Putamen (tissue), 1 donor: Measurements from ENCODE around the gene PFDN4.

ENCODE experiments used
- DNase-seq: peaks from one replicate; pipeline ENCODE4 v3.0.0-alpha.2; 2016; ENCODE audit warnings: low spot score

PFDN4 gene

GRCh38 chr20:54173653-54174456, 34.0 kb upstream of the PFDN4 start, which contains the start of gene CYP24A1:
Gene CYP24A1, minus strand, starts transcription at chr20:54173986. Its CDS starts 407 bp downstream, at chr20:54173579.
- DNase-seq, result no peak

- no peak for DNase-seq
Measured at GRCh38 chr20:54174457-54175175, 33.3 kb upstream of the PFDN4 start.

- DNase-seq, result no peak
Measured at GRCh38 chr20:54176610-54177009, 31.3 kb upstream of the PFDN4 start.

DNA sequence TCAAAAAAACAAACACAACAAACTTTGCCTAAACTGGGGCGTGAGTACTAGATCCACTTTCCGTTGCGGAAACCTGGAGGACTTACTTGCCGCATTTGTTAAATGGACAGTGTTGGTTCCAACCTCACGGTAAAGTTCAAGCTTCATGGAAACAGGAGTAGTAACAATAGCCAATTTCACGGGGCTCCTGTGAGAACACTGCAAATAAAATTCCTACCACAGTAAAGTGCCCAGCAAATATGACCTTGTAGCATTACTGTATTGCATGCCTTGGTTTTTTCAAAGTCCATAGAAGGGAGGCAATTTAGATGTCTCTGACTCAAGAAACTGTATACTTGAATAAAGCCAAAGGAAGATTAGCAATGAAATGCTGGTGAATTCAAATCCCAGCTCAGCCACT, 30.5 kb upstream of the PFDN4 start:
- DNase-seq, result no peak

- DNase-seq, result no peak
Measured at GRCh38 chr20:54178256-54178655, 29.6 kb upstream of the PFDN4 start.

GRCh38 chr20:54179946-54180345, 27.9 kb upstream of the PFDN4 start:
- no peak for DNase-seq

- DNase-seq, result no peak
Measured at GRCh38 chr20:54180931-54181330, 27.0 kb upstream of the PFDN4 start.

GRCh38 chr20:54184071-54184470, 23.8 kb upstream of the PFDN4 start:
- DNase-seq, result no peak

GRCh38 chr20:54184904-54185626, 22.8 kb upstream of the PFDN4 start:
- DNase-seq, result no peak

DNA sequence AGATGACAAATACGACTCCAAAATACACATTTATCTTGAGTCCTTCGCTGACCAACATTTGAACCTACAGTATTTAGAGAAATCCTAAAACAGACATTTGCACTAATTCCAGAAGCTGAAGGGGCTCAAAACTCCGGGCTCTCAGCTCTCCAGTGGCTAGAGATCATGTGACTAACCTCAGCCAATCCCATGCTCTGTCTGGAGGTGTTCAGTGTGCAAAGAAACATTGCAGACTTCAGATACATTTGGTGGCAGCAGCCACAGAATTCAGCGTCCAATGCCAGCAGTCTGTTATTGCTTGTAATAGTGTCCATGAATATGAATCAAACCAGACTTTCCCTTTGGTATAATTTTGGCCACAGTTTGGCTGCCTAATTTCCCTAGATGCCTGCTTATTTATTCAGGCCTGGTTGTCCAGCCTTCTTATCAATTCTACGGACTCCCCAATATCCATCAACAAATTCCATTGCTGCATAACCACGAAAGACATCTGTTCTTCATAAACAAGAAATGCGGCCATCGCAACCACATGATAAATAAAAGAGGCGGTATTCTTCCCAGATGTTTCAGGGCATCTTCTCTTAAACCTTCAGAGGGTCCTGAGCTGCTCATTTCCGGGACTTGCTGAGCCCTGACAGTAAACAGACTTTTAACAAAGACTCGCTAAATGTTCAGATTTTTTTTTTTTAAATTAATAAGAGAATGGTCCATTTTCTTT, 19.6 kb upstream of the PFDN4 start:
- DNase-seq, result no peak

DNA sequence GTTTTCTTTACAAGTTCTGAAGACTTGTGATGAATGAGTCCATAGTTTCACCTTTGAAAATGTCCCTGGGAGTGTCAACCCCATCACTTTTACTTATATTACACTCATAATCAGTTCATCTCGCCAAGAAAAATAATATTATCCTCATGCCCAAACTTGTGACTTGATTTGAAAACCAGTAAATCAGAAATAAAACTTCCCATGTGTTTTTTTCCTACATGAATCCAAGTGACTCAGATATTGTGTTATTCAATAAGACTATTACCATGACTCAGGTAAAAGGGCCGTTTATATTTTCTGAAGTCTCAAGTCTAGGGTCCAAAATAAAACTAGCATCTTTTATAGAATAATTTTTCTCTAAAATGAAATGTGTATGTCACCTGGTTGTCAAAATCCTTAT, 18.3 kb upstream of the PFDN4 start:
- no peak for DNase-seq

GRCh38 chr20:54190217-54190616, 17.7 kb upstream of the PFDN4 start:
- no peak for DNase-seq

DNA sequence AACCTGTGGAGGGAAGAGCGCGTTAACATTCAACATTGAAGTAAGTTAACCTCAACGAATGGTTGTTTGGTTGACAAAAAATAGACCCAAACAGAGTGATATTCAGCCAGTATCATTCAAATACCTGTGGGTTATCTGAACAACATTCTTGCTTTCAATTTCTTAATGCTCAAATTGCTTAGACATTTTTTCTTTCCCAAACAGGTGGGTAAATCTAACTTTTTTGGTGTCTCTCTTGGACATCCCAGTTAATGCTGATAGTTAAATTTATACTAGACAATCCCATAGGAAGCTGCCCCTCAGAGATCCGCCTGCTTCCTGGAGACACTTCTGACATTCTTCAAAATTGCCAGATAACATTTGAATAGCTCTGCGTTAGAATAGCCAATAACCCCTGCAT, 14.1 kb upstream of the PFDN4 start:
- no peak for DNase-seq

GRCh38 chr20:54194724-54195438, 13.0 kb upstream of the PFDN4 start:
- DNase-seq, result no peak

DNA sequence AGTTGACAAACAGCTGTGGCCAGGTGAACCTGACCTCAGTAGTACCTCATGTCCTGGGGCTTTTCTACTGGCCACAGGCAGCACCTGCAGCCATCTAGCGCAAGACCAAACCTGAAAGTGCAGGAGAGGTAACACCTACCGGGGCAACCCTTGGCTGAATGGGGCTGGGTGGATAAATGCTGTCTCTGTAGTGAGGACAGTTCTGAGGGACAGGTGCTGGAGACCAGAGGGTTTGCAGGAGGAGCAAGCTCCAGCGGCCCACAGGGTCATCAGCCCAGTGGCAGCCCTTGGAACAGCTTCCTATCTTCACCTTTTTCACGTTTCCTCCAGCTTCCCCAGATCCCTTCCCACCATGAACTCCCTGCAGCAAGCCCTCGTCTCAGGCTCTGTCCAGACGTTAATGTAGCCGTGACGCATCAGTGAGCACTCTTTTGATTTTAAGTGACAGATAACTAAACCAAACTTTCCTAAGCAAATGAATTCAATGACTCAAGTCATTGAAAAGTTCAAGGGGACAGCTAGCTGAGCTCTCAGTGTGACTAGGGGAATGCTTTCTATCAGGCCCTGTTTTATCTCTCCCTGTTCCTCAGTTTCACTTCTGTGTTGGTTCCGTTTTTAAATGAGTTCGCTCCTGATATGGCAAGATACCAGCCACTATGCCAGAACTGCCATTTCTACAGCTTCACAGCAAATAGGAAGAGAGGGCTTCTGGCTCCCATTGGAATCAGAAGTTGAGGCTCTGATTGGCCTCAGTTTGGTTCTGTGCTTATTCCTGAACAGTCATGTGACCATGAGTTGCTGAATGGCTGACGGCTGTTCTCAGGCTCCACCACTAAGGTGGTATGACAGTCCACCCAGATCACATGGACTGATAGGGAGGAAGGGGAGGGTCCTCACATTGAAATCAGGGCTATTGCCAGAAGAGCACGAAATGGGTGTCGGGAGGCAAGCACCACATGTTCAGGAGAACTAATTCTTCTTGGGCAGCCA, 12.1 kb upstream of the PFDN4 start:
- no peak for DNase-seq

GRCh38 chr20:54197621-54198604, 10.0 kb upstream of the PFDN4 start:
- no peak for DNase-seq

DNA sequence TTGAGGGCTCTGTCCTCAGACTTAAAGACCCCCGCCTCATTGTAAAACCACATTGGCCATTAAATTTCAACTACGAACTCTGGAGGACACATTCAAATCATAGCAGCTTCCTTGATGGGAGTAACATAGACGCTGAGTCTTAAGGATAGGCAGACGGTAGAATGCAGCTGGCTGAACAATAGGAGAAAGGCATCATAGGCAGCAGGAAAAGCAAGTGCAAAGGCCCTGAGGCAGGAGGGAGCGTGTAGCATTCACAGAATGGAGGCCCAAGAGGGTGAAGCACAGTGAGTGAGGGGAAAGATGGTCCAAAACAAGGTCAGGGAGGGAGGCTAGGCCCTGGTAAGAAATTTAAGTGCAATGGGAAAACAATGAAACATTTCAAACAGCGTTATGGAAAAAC, 8.6 kb upstream of the PFDN4 start:
- no peak for DNase-seq

- DNase-seq, result peak; percentile 64
Measured at GRCh38 chr20:54199721-54200176, 8.1 kb upstream of the PFDN4 start.
